K562 (cell line): Measurements from ENCODE around the gene FOXO4. TPM values are rescaled to one million over a fixed set of nuclear protein-coding genes. Genes with fewer than 3 reads are reported as not detected.

Experiments
- ATF1 ChIP-seq, 2 experiments: fragments of 450-650 bp in 1 of 2; IDR thresholded peaks; 2 replicates each; pipeline ENCODE4 v1.6.1; 2016; ENCODE audit warnings: missing compliant biosample characterization in 1 of 2, missing genetic modification characterization in 1 of 2
- BHLHE40 ChIP-seq: IDR thresholded peaks from 2 replicates; pipeline ENCODE4 v1.6.1; 2011; ENCODE audit warnings: low read length, improper control_type of control experiment
- CAMTA2 ChIP-seq: fragments of 250-450 bp; sonication (Bioruptor Pico); conservative IDR thresholded peaks from 2 replicates; pipeline ENCODE4 v1.5.1; 2022
- CC2D1A ChIP-seq: fragments of 450-650 bp; IDR thresholded peaks from 2 replicates; pipeline ENCODE4 v1.6.1; 2017; ENCODE audit warnings: mild to moderate bottlenecking
- CCAR2 ChIP-seq: fragments of 200-400 bp; formaldehyde crosslinking; IDR thresholded peaks from 2 replicates; pipeline ENCODE4 v1.6.1; 2017; ENCODE audit warnings: mild to moderate bottlenecking, low read depth, low read length
- CCNT2 ChIP-seq: IDR thresholded peaks from 2 replicates; pipeline ENCODE4 v1.6.1; 2011; ENCODE audit warnings: borderline replicate concordance, low read depth, mild to moderate bottlenecking, moderate library complexity, mixed read lengths, low read length; ENCODE audit not compliant: insufficient read length; ENCODE audit errors: extremely low read depth
- CREB3 ChIP-seq: fragments of 450-650 bp; conservative IDR thresholded peaks from 2 replicates; pipeline ENCODE4 v1.6.1; 2016; ENCODE audit warnings: missing genetic modification characterization, low read depth, mild to moderate bottlenecking, missing compliant biosample characterization, moderate library complexity
- CUX1 ChIP-seq: fragments of 200-800 bp; sonication (Bioruptor generic); IDR thresholded peaks from 2 replicates; pipeline ENCODE4 v1.6.1; 2016; ENCODE audit warnings: missing genetic modification characterization, missing compliant biosample characterization
- ESRRB ChIP-seq: fragments of 250-450 bp; sonication (Bioruptor Pico); IDR thresholded peaks from 2 replicates; pipeline ENCODE4 v1.5.0; 2020; ENCODE audit warnings: mild to moderate bottlenecking, moderate library complexity, borderline replicate concordance
- ILF3 ChIP-seq: fragments of 450-650 bp; IDR thresholded peaks from 2 replicates; pipeline ENCODE4 v1.6.1; 2018; ENCODE audit warnings: antibody characterized with exemption, mild to moderate bottlenecking, moderate library complexity, borderline replicate concordance
- IRF1 ChIP-seq: sonication (generic); formaldehyde crosslinking; IDR thresholded peaks from 2 replicates; pipeline ENCODE4 v1.8.0; 2022; ENCODE audit warnings: missing genetic modification reagents, mild to moderate bottlenecking, borderline replicate concordance
- PPARD ChIP-seq: fragments of 250-450 bp; sonication (Bioruptor Pico); IDR thresholded peaks from 2 replicates; pipeline ENCODE4 v1.8.0; 2022; ENCODE audit warnings: inconsistent platforms, mild to moderate bottlenecking, moderate library complexity
- SIN3A ChIP-seq, 2 experiments: fragments of 150-350 bp in 1 of 2; IDR thresholded peaks; 2 replicates each; pipeline ENCODE4 v1.6.1; 2011 to 2016; ENCODE audit warnings: borderline replicate concordance in 2 of 2, low read depth in 2 of 2, low read length in 2 of 2, mild to moderate bottlenecking in 2 of 2, moderate library complexity in 2 of 2; ENCODE audit not compliant: control insufficient read depth in 1 of 2
- SRSF1 ChIP-seq: fragments of 200-400 bp; formaldehyde crosslinking; IDR thresholded peaks from 2 replicates; pipeline ENCODE4 v1.6.1; 2017; ENCODE audit warnings: mild to moderate bottlenecking, low read depth, low read length, moderate library complexity
- SRSF7 ChIP-seq: fragments of 200-400 bp; formaldehyde crosslinking; optimal IDR thresholded peaks from 2 replicates; pipeline ENCODE3; 2017; ENCODE audit warnings: mild to moderate bottlenecking, low read depth, low read length
- STAG1 ChIP-seq: sonication (generic); formaldehyde crosslinking; IDR thresholded peaks from 2 replicates; pipeline ENCODE4 v1.5.0; 2020; ENCODE audit warnings: missing genetic modification reagents, borderline replicate concordance
- TBP ChIP-seq: optimal IDR thresholded peaks from 2 replicates; pipeline ENCODE3; 2011; ENCODE audit warnings: low read depth, low read length, improper control_type of control experiment
- ZBTB9 ChIP-seq: fragments of 450-650 bp; formaldehyde crosslinking; IDR thresholded peaks from 2 replicates; pipeline ENCODE4 v1.4.0; 2020; ENCODE audit warnings: mild to moderate bottlenecking, moderate library complexity
- ZNF140 ChIP-seq: fragments of 250-450 bp; sonication (Bioruptor Pico); IDR thresholded peaks from 2 replicates; pipeline ENCODE4 v1.8.0; 2021; ENCODE audit warnings: moderate library complexity, mild to moderate bottlenecking, inconsistent platforms
- ZNF311 ChIP-seq: fragments of 250-450 bp; sonication (Bioruptor Pico); IDR thresholded peaks from 2 replicates; pipeline ENCODE4 v1.4.0; 2020; ENCODE audit warnings: mild to moderate bottlenecking, moderate library complexity
- ZNF316 ChIP-seq: fragments of 450-650 bp; IDR thresholded peaks from 2 replicates; pipeline ENCODE4 v1.6.1; 2016
- ZNF584 ChIP-seq: fragments of 200-800 bp; sonication (Bioruptor generic); IDR thresholded peaks from 2 replicates; pipeline ENCODE4 v1.6.1; 2016; ENCODE audit warnings: low read depth, mild to moderate bottlenecking, missing genetic modification characterization, missing compliant biosample characterization
- polyA plus RNA-seq, 8 experiments: library from polyadenylated mRNA; depleted of rRNA in 4 of 8; stranded (reverse) in 5 of 8; unstranded in 3 of 8; fragments of >200 nt; fragmentation: Nextera tagmentation in 2 of 8; fragmentation: Illumina TruSeq in 1 of 8; extraction: Ambion mirVana in 2 of 8; extraction: Trizol in 1 of 8; gene quantifications; 2 replicates each; pipeline versions ENCODE4 v1.2.1 to v1.2.3, GENCODE V29; 2011 to 2014; ENCODE audit warnings: inconsistent platforms in 1 of 8, missing spikeins in 1 of 8
- total RNA-seq, 7 experiments: library from RNA; depleted of rRNA in 6 of 7; stranded (reverse); fragments of >200 nt in 6 of 7; fragmentation: Illumina TruSeq in 2 of 7; extraction: Trizol in 2 of 7; gene quantifications; 2 replicates each; pipeline versions ENCODE4 v1.2.1 to v1.2.3, GENCODE V29; 2011 to 2021; ENCODE audit warnings: low replicate concordance in 1 of 7

FOXO4 gene
- total and polyA plus RNA-seq, 9 of the 15 experiments (the other 6 are each of a cell fraction or from before 2014, with no cell fraction given): 0.13 to 26.6 (median 8.5) TPM

DNA sequence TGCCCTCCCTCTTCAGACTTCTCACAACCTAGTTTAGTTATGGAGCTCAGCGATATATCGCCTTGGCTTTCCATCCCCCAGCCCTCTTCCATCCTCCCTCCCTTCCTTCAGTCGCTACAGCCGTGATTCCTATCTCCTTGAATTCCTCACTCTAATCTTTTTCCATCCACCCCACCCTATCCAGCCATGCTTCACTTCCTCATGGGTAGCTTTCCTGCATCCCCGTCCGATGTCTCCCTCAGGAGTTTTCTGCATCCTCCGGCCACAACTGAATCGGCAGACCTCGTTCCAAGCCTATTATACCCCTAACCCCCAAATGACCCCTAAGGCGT lies 28.0 kb upstream of the FOXO4 start (continued):
- no peak for TF ChIP-seq IRF1
- TF ChIP-seq CAMTA2 (CRISPR knock-in tag): no peak
- no peak for TF ChIP-seq ZNF311 (CRISPR knock-in tag)
- TF ChIP-seq ZBTB9: no peak
- TF ChIP-seq CUX1 (CRISPR knock-in tag): no peak
- TF ChIP-seq ATF1 (CRISPR knock-in tag; IDR thresholded peaks at IDR 0.05): no peak
- no peak for TF ChIP-seq ATF1 (tag; IDR thresholded peaks at IDR 0.05)
- TF ChIP-seq ZNF140 (CRISPR knock-in tag): no peak
- TF ChIP-seq CCNT2: no peak
- no peak for TF ChIP-seq SIN3A (IDR thresholded peaks at IDR 0.05; ENCODE audit: borderline replicate concordance in 2 of 2, control insufficient read depth in 1 of 2, low read depth in 2 of 2, low read length in 2 of 2)
- no peak for TF ChIP-seq CCAR2
- TF ChIP-seq PPARD (CRISPR knock-in tag): no peak
- peak; percentile 30 for TF ChIP-seq TBP
- TF ChIP-seq SRSF1: no peak
- no peak for TF ChIP-seq BHLHE40
- TF ChIP-seq CC2D1A: 0 out of 2 replicates have a peak, but pooled peaks have one; percentile 21
- TF ChIP-seq ZNF316: 0 out of 2 replicates have a peak, but pooled peaks have one; percentile 14
- TF ChIP-seq CREB3 (tag): no peak
- no peak for TF ChIP-seq ZNF584 (CRISPR knock-in tag)
- no peak for TF ChIP-seq SRSF7
- no peak for TF ChIP-seq STAG1 (CRISPR knock-in tag)
- no peak for TF ChIP-seq ILF3
- TF ChIP-seq ESRRB (CRISPR knock-in tag): no peak
